Gastroesophageal sphincter (tissue), 4 donors: ENCODE measurements around the gene STING1. TPM values are rescaled to one million over a fixed set of nuclear protein-coding genes. Genes with fewer than 3 reads are reported as not detected.

Experiments
- ATAC-seq: fragments of 150-250 bp; one replicate; pipeline ENCODE4 v1.9.1; 2016; ENCODE audit warnings: mild to moderate bottlenecking, moderate library complexity
- H3K27ac ChIP-seq, 4 donors: fragments of 200-600 bp; sonication (generic) in 3 of 4; 1 replicate in 3 of 4; 2 replicates in 1 of 4; pipeline ENCODE4 v1.5.1; 2016 to 2019
- H3K27me3 ChIP-seq: fragments of 200-600 bp; sonication (generic); one replicate; pipeline ENCODE4 v1.5.1; 2019
- H3K36me3 ChIP-seq, 2 donors: fragments of 200-600 bp; sonication (generic); one replicate each; pipeline ENCODE4 v1.5.1; 2019; ENCODE audit warnings: control low read depth in 1 of 2
- H3K4me1 ChIP-seq, 3 donors: fragments of 200-600 bp; sonication (generic); 1 replicate in 2 of 3; 2 replicates in 1 of 3; pipeline ENCODE4 v1.5.1; 2016 to 2019; ENCODE audit warnings: control low read depth in 2 of 3
- H3K4me3 ChIP-seq, 2 donors: fragments of 200-600 bp; sonication (generic); one replicate each; pipeline ENCODE4 v1.5.1; 2019; ENCODE audit warnings: mild to moderate bottlenecking in 1 of 2, moderate library complexity in 1 of 2
- H3K9me3 ChIP-seq, 3 donors: fragments of 200-600 bp; sonication (generic); one replicate each; pipeline ENCODE4 v1.5.1; 2017 to 2019; ENCODE audit warnings: control low read depth in 2 of 3
- EP300 ChIP-seq: sonication (generic); formaldehyde crosslinking; IDR thresholded peaks from one replicate; pipeline ENCODE4 v1.6.1; 2017; ENCODE audit warnings: antibody characterized with exemption, mild to moderate bottlenecking
- POLR2A ChIP-seq, 2 donors: fragments of 450-650 bp; IDR thresholded peaks; one replicate each; pipeline ENCODE4 v1.6.1; 2017; ENCODE audit warnings: antibody characterized with exemption in 2 of 2, mild to moderate bottlenecking in 2 of 2, moderate library complexity in 1 of 2
- POLR2AphosphoS5 ChIP-seq: sonication (generic); formaldehyde crosslinking; IDR thresholded peaks from one replicate; pipeline ENCODE4 v1.6.1; 2017; ENCODE audit warnings: antibody characterized with exemption
- WGBS, 2 donors: methylation state at CpG; one replicate each; pipeline ENCODE4 v1.1.5; 2018; ENCODE audit warnings: low coverage in 1 of 2; 5-methylcytosine and 5-hydroxymethylcytosine counted together
- total RNA-seq, 4 donors: library from RNA; depleted of rRNA; stranded (reverse); fragments of >200 nt; gene quantifications; one replicate each; pipeline ENCODE4 v1.1.0, GENCODE V29; 2016
- TF ChIP-seq, protein P1 (sequence below), 4 experiments: fragments of 200-600 bp in 2 of 4; fragments of 450-650 bp in 2 of 4; sonication (generic) in 1 of 4; IDR thresholded peaks; one replicate each; pipeline ENCODE4 v1.5.1; 2017 to 2019; ENCODE audit warnings: antibody characterized with exemption in 4 of 4, mild to moderate bottlenecking in 2 of 4, moderate library complexity in 2 of 4

The STING1 gene
- total RNA-seq, 4 donors from 2014 or later: 36.3 to 63.7 (median 50.6) TPM

DNA sequence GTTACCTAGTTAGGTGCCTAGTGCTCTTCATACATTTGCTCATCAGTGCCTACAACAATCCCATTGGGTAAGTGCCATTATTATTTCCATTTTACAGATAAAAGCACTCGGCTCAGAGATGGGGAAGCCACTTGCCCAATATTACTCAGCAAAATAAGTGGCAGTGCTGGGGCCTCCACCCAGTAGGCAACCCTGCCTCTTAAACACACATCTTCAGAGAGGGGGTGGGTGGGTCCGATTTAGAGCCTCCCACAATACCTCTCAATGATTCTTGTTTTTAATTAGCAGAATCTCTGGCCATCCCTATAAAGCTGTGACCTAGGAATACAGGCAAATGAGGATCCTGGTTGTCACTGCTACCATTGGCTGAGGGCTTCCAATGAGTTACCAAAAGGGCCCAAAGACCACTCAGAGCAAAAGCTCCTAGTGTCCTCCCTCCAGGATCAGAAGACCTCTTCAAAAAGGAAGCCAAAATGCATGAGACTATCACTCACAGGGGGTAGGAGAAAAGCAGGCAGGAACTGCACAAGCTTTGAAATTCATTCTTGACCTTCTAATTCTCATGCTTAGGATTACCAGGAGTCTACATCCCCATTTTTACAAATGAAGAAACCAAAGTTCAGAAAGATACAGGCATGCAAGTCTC lies 42.5 kb upstream of the STING1 start:
- no peaks in the 10 kb centered on the region for H3K27me3 ChIP-seq
- no peaks in the 10 kb centered on the region for H3K9me3 ChIP-seq
- TF ChIP-seq, protein P1, sequence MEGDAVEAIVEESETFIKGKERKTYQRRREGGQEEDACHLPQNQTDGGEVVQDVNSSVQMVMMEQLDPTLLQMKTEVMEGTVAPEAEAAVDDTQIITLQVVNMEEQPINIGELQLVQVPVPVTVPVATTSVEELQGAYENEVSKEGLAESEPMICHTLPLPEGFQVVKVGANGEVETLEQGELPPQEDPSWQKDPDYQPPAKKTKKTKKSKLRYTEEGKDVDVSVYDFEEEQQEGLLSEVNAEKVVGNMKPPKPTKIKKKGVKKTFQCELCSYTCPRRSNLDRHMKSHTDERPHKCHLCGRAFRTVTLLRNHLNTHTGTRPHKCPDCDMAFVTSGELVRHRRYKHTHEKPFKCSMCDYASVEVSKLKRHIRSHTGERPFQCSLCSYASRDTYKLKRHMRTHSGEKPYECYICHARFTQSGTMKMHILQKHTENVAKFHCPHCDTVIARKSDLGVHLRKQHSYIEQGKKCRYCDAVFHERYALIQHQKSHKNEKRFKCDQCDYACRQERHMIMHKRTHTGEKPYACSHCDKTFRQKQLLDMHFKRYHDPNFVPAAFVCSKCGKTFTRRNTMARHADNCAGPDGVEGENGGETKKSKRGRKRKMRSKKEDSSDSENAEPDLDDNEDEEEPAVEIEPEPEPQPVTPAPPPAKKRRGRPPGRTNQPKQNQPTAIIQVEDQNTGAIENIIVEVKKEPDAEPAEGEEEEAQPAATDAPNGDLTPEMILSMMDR (IDR thresholded peaks at IDR 0.05): no peak
- no peak for TF ChIP-seq EP300
- TF ChIP-seq POLR2A (IDR thresholded peaks at IDR 0.05): no peak
- no peak for TF ChIP-seq POLR2AphosphoS5
- no peak overlapping the region for H3K27ac ChIP-seq
- WGBS, 2 donors: 64 to 75% methylated on average over 2 of the region's 2 CpGs
- H3K4me1 ChIP-seq: no peaks in the 10 kb centered on the region
- H3K36me3 ChIP-seq: no peaks in the 10 kb centered on the region
- H3K4me3 ChIP-seq: no peak overlapping the region
- no peak for ATAC-seq

DNA sequence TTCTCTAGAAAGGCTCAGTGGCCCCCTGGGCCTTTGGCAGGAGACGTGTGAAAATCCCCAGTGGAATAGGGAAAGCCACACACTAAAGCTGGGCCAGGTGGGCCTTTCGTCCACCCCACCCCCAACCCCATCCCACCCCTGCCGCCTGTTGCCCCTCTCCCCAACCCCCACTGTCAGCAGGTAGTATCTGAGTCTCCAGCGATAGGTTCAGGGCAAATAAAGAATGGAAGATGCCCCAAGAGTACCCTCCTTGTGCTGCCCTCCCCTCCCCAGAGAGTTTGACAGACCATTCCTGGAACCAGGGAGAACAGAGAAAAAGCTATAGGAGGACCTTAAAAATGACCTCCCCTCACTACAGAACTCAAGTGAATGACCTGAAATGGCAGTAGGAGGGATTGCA lies 41.9 kb upstream of the STING1 start:
- 55% methylated on average over 2 of the region's 4 CpGs; no CpG with 5 or more reads in 1 of the 2 donors for WGBS, 2 donors

DNA sequence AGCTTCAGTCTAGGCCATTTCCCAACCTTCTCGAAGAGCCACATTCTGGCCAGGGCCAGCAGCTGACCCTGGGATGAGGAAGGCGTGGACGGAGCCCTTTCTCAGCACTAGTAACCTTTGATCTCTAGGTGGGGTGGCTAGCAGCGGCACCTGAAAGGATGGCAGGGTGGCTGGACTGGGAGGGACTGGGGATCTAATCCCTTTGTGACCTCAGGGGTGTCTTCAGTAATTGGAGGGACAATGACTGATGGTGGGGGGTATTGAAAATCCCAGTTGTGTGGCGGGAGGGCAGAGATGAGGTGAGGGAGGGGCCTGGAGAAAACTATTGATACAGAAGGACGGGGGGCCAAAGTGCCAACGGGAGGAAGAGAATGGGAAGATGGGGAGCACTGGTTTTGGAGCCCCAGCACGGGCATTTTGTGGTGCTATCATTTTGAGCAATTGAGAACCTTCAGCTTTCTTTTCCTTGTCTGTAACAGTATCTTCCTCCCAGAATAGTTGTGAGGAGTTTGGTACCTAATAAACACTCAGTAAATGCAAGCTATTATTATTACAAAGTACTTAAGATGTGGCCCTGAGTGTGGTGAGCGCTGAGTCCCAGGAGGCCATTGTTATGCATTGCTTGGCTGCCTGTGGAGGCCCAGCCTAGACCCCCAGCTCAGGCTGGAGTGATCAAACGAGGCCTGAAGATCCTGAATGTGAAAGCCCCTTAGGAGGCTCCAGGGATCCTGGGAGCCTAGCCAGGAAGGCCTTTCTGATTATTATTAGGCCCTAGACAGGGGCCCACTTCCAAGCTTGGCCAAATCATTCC lies 41.3 kb upstream of the STING1 start:
- no peak overlapping the region for H3K4me3 ChIP-seq
- no peak for TF ChIP-seq POLR2AphosphoS5
- no peaks in the 10 kb centered on the region for H3K4me1 ChIP-seq
- H3K9me3 ChIP-seq: no peaks in the 10 kb centered on the region
- 76 to 81% methylated on average over 4 to 6 of the region's 10 CpGs for WGBS, 2 donors
- no peak overlapping the region for H3K27ac ChIP-seq
- H3K27me3 ChIP-seq: no peaks in the 10 kb centered on the region
- no peaks in the 10 kb centered on the region for H3K36me3 ChIP-seq
- no peak for ATAC-seq

More for the DNA sequence above, 41.9 kb upstream of the STING1 start:
- no peaks in the 10 kb centered on the region for H3K27me3 ChIP-seq
- H3K4me1 ChIP-seq: no peaks in the 10 kb centered on the region
- H3K36me3 ChIP-seq: no peaks in the 10 kb centered on the region
- H3K9me3 ChIP-seq: no peaks in the 10 kb centered on the region
- TF ChIP-seq, protein P1 (IDR thresholded peaks at IDR 0.05): no peak
- TF ChIP-seq EP300 (no peak), POLR2AphosphoS5 (no peak)
- ATAC-seq: no peak
- H3K27ac ChIP-seq: no peak overlapping the region
- H3K4me3 ChIP-seq: no peak overlapping the region

DNA sequence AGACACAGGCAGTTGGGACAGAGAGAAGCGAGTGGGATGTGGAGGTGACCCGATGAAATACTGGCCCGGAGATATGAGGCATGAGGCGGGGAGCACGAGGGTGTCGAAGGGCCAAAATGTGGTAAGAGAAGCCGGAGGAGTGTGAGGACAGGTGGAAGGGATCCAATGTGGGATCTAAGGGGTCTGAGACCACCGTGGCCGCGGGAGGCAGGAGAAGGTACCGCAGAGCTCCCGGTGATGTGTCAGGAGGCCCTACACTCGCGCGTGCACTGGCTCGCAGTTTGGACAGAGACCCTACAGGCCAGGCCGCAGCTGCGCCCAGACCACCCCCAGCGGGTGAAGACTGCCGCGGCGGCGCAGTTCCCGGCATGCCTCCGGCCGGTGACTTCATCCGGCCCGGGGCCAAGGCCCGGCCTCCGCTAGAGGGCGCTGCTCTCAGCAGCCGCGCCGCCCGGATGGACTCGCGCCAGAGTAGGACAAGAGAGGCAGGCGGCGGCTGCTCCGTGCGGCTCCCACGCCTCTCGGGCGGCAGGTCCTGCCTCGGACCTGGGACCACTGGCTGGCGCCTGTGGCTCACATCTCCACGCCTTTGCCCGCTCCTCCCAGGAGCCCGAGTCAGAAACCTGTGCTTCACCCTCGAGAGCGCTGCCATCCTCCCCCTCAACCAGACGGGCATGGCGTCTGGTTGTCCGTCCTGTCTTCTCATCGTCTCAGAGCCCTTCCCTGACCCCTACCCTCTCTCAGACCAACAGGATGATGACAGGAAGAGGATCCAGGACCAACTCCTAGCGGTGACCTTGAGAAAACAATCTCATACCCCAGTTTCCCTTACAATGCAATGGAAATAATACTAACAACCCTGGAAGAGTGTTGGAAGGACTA lies 35.4 kb upstream of the STING1 start:
- no peak for TF ChIP-seq EP300
- TF ChIP-seq, protein P1 (IDR thresholded peaks at IDR 0.05): peak; percentile 96 to 98 (median 97)
- peak; percentile 42 to 49 for TF ChIP-seq POLR2A (IDR thresholded peaks at IDR 0.05)
- TF ChIP-seq POLR2AphosphoS5: peak; percentile 95
- Histone ChIP-seq H3K36me3 (no peaks in the 10 kb centered on the region), H3K27me3 (no peaks in the 10 kb centered on the region), H3K4me3 (peak overlapping the region; percentile 32 to 61), H3K4me1 (peaks cover 0 to 13% (median 0%) of the 10 kb centered on the region in 3 donors), H3K27ac (peak overlapping the region; percentile 27 to 87 (median 84)), H3K9me3 (no peaks in the 10 kb centered on the region)
- peak; percentile 97 for ATAC-seq
- 14 to 22% methylated on average over 9 to 18 of the region's 56 CpGs for WGBS, 2 donors

DNA sequence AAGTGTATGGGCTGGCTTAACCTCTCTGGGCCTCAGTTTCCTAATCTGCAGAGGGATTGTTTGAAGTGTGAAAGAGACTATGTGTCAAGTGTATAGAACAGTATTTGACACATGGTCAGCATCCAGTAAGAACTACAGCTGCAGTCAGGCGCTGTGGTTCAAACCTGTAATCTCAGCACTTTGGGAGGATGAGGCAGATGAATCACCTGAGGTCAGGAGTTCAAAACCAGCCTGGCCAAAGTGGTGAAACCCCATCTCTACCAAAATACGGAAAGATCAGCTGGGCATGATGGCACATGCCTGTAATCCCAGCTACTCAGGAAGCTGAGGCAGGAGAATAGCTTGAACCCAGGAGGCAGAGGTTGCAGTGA lies 31.9 kb upstream of the STING1 start:
- Histone ChIP-seq H3K36me3 (no peaks in the 10 kb centered on the region), H3K27me3 (no peaks in the 10 kb centered on the region), H3K4me1 (peaks cover 0 to 13% (median 0%) of the 10 kb centered on the region in 3 donors), H3K27ac (no peak overlapping the region), H3K9me3 (no peaks in the 10 kb centered on the region), H3K4me3 (no peak overlapping the region)
- no peak for ATAC-seq
- 100% methylated on average over 1 of the region's 2 CpGs; no CpG with 5 or more reads in 1 of the 2 donors for WGBS, 2 donors
- no peak for TF ChIP-seq EP300
- TF ChIP-seq, protein P1 (IDR thresholded peaks at IDR 0.05): no peak
- no peak for TF ChIP-seq POLR2AphosphoS5
- no peak for TF ChIP-seq POLR2A (IDR thresholded peaks at IDR 0.05)
